ENCODE measurements around the gene CDC42.
A peak's percentile ranks its signal among the peaks of the same experiment; 100 is the strongest.
"Not testable (repeated sequence)": the region's sequence is repeated elsewhere in the genome, so short reads cannot be mapped to it uniquely, and the experiment has no call there.

The CDC42 gene

GRCh38 chr1:22052115-22053016 is at the start of gene CDC42:
CDC42 (plus strand) TSS chr1:22052709; CDS start chr1:22078479, 25,770 bp downstream.
- peak; percentile 83 for DNase-seq

- not testable (repeated sequence) for DNase-seq
Measured at GRCh38 chr1:22002875-22003274, 49.6 kb upstream of the CDC42 start.

- DNase-seq: not testable (repeated sequence)
Measured at GRCh38 chr1:22003959-22004358, 48.5 kb upstream of the CDC42 start.

- not testable (repeated sequence) for DNase-seq
Measured at GRCh38 chr1:22005261-22006149, 47.0 kb upstream of the CDC42 start.

- DNase-seq: not testable (repeated sequence)
Measured at GRCh38 chr1:22006736-22007135, 45.8 kb upstream of the CDC42 start.

- DNase-seq: not testable (repeated sequence)
Measured at GRCh38 chr1:22007262-22007661, 45.2 kb upstream of the CDC42 start.

- DNase-seq: not testable (repeated sequence)
Measured at GRCh38 chr1:22009566-22009965, 42.9 kb upstream of the CDC42 start.

- not testable (repeated sequence) for DNase-seq
Measured at GRCh38 chr1:22012752-22013151, 39.8 kb upstream of the CDC42 start.

GRCh38 chr1:22014575-22015206 is 37.8 kb upstream of the CDC42 start:
- DNase-seq: not testable (repeated sequence)

GRCh38 chr1:22018583-22019559 is 33.6 kb upstream of the CDC42 start:
- no peak for DNase-seq

GRCh38 chr1:22021061-22021460 is 31.4 kb upstream of the CDC42 start:
- no peak for DNase-seq

GRCh38 chr1:22024485-22025367 is 27.8 kb upstream of the CDC42 start:
- DNase-seq: peak; percentile 18

- peak; percentile 77 for DNase-seq
Measured at GRCh38 chr1:22025368-22026155, 26.9 kb upstream of the CDC42 start.

GRCh38 chr1:22026924-22027289 is 25.6 kb upstream of the CDC42 start:
- no peak for DNase-seq

- no peak for DNase-seq
Measured at GRCh38 chr1:22030057-22030456, 22.5 kb upstream of the CDC42 start.

GRCh38 chr1:22030473-22030872 is 22.0 kb upstream of the CDC42 start:
- no peak for DNase-seq

- no peak for DNase-seq
Measured at GRCh38 chr1:22031214-22031962, 21.1 kb upstream of the CDC42 start.

- DNase-seq: not testable (repeated sequence)
Measured at GRCh38 chr1:22034834-22035233, 17.7 kb upstream of the CDC42 start.

- DNase-seq: no peak
Measured at GRCh38 chr1:22037520-22037919, 15.0 kb upstream of the CDC42 start.
